ENCODE data around the gene RADIL.
"Not testable (repeated sequence)": the region's sequence is repeated elsewhere in the genome, so short reads cannot be mapped to it uniquely, and the experiment has no call there.

Gene RADIL

GRCh38 chr7:4818000-4818794, 65.3 kb downstream of the RADIL start:
- no peak overlapping the region for H3K4me3 ChIP-seq (ENCODE audit: low read depth, low read length)
- no peak for DNase-seq (ENCODE audit: low read depth)

GRCh38 chr7:4817178-4817901, 66.2 kb downstream of the RADIL start:
- no peak overlapping the region for H3K4me3 ChIP-seq (ENCODE audit: low read depth, low read length)
- DNase-seq (ENCODE audit: low read depth): no peak

- no peak for DNase-seq (ENCODE audit: low read depth)
- H3K4me3 ChIP-seq (ENCODE audit: low read depth, low read length): no peak overlapping the region
Observed at GRCh38 chr7:4816419-4817080, 67.0 kb downstream of the RADIL start.

GRCh38 chr7:4815609-4816418, 67.7 kb downstream of the RADIL start:
- no peak for DNase-seq (ENCODE audit: low read depth)

GRCh38 chr7:4815121-4815520, 68.4 kb downstream of the RADIL start:
- no peak overlapping the region for H3K4me3 ChIP-seq (ENCODE audit: low read depth, low read length)
- no peak for DNase-seq (ENCODE audit: low read depth)

More at GRCh38 chr7:4815609-4816418, 67.7 kb downstream of the RADIL start:
- H3K4me3 ChIP-seq (ENCODE audit: low read depth, low read length): no peak overlapping the region

GRCh38 chr7:4814433-4814832, 69.1 kb downstream of the RADIL start:
- H3K4me3 ChIP-seq (ENCODE audit: low read depth, low read length): no peak overlapping the region
- no peak for DNase-seq (ENCODE audit: low read depth)

GRCh38 chr7:4809666-4810065, 73.8 kb downstream of the RADIL start:
- no peak for DNase-seq (ENCODE audit: low read depth)
- H3K4me3 ChIP-seq (ENCODE audit: low read depth, low read length): no peak overlapping the region

GRCh38 chr7:4809091-4809591, 74.4 kb downstream of the RADIL start:
- H3K4me3 ChIP-seq (ENCODE audit: low read depth, low read length): no peak overlapping the region
- DNase-seq (ENCODE audit: low read depth): no peak

GRCh38 chr7:4808565-4808964, 75.0 kb downstream of the RADIL start:
- DNase-seq (ENCODE audit: low read depth): no peak
- H3K4me3 ChIP-seq (ENCODE audit: low read depth, low read length): no peak overlapping the region

- no peak overlapping the region for H3K4me3 ChIP-seq (ENCODE audit: low read depth, low read length)
- DNase-seq (ENCODE audit: low read depth): no peak
Observed at GRCh38 chr7:4808026-4808425, 75.5 kb downstream of the RADIL start.

- DNase-seq (ENCODE audit: low read depth): no peak
- H3K4me3 ChIP-seq (ENCODE audit: low read depth, low read length): no peak overlapping the region
Observed at GRCh38 chr7:4807598-4808016, 75.9 kb downstream of the RADIL start.

GRCh38 chr7:4806983-4807597, 76.4 kb downstream of the RADIL start:
- H3K4me3 ChIP-seq (ENCODE audit: low read depth, low read length): no peak overlapping the region
- DNase-seq (ENCODE audit: low read depth): no peak

GRCh38 chr7:4805984-4806300, 77.6 kb downstream of the RADIL start:
- H3K4me3 ChIP-seq (ENCODE audit: low read depth, low read length): no peak overlapping the region
- no peak for DNase-seq (ENCODE audit: low read depth)

- DNase-seq (ENCODE audit: low read depth): no peak
- H3K4me3 ChIP-seq (ENCODE audit: low read depth, low read length): no peak overlapping the region
Observed at GRCh38 chr7:4805110-4805983, 78.2 kb downstream of the RADIL start.

- H3K4me3 ChIP-seq (ENCODE audit: low read depth, low read length): no peak overlapping the region
- DNase-seq (ENCODE audit: low read depth): no peak
Observed at GRCh38 chr7:4803397-4804241, 79.9 kb downstream of the RADIL start.

- not testable (repeated sequence) for H3K4me3 ChIP-seq (ENCODE audit: low read depth, low read length); DNase-seq (ENCODE audit: low read depth)
Observed at GRCh38 chr7:4802577-4802976, 80.9 kb downstream of the RADIL start.

GRCh38 chr7:4801839-4802231, 81.7 kb downstream of the RADIL start:
- DNase-seq (ENCODE audit: low read depth): no peak
- H3K4me3 ChIP-seq (ENCODE audit: low read depth, low read length): no peak overlapping the region

Measured in skeletal muscle cell (primary cell).